HCT116 (cell line): Measurements from ENCODE around the gene RPS17.

Source experiments
- CTCF ChIP-seq, 3 experiments: fragments of 200-600 bp in 1 of 3; sonication (generic) in 1 of 3; IDR thresholded peaks in 2 of 3; conservative IDR thresholded peaks in 1 of 3; 2 replicates each; pipeline ENCODE4 v1.5.1; 2012 to 2017; ENCODE audit warnings: low read depth in 2 of 3, low read length in 2 of 3, antibody characterized with exemption in 1 of 3, borderline replicate concordance in 1 of 3, control low read depth in 1 of 3, mild to moderate bottlenecking in 1 of 3, mixed read lengths in 1 of 3, mixed run types in 1 of 3, moderate library complexity in 1 of 3; ENCODE audit not compliant: insufficient read depth in 1 of 3
- EZH2 ChIP-seq: fragments of 200-600 bp; sonication (generic); IDR thresholded peaks from 2 replicates; pipeline ENCODE4 v1.6.1; 2017; ENCODE audit warnings: antibody characterized with exemption, mixed run types
- ZNF274 ChIP-seq: fragments of 200-500 bp; sonication (Bioruptor generic); IDR thresholded peaks from 2 replicates; pipeline ENCODE4 v1.6.1; 2014; ENCODE audit warnings: mild to moderate bottlenecking, low read depth, low read length, inconsistent platforms

GRCh38 chr15:82554849-82555248 is 14.6 kb upstream of the RPS17 start:
- TF ChIP-seq CTCF (IDR thresholded peaks at IDR 0.05 in 2 of 3, conservative IDR thresholded peaks at IDR 0.05 in 1 of 3; ENCODE audit: borderline replicate concordance in 1 of 3, insufficient read depth in 1 of 3, low read depth in 2 of 3, low read length in 2 of 3) = no peak
- no peak for TF ChIP-seq EZH2
- TF ChIP-seq ZNF274 = no peak
